Gastroesophageal sphincter (tissue), 4 donors: Measurements from ENCODE around the gene UBL4A. TPM values are rescaled to one million over a fixed set of nuclear protein-coding genes. Genes with fewer than 3 reads are reported as not detected.
A peak's percentile ranks its signal among the peaks of the same experiment; 100 is the strongest.

Experiments
- ATAC-seq: fragments of 150-250 bp; one replicate; pipeline ENCODE4 v1.9.1; 2016; ENCODE audit warnings: mild to moderate bottlenecking, moderate library complexity
- H3K27ac ChIP-seq, 4 donors: fragments of 200-600 bp; sonication (generic) in 3 of 4; 1 replicate in 3 of 4; 2 replicates in 1 of 4; pipeline ENCODE4 v1.5.1; 2016 to 2019
- H3K27me3 ChIP-seq: fragments of 200-600 bp; sonication (generic); one replicate; pipeline ENCODE4 v1.5.1; 2019
- H3K36me3 ChIP-seq, 2 donors: fragments of 200-600 bp; sonication (generic); one replicate each; pipeline ENCODE4 v1.5.1; 2019; ENCODE audit warnings: control low read depth in 1 of 2
- H3K4me1 ChIP-seq, 3 donors: fragments of 200-600 bp; sonication (generic); 1 replicate in 2 of 3; 2 replicates in 1 of 3; pipeline ENCODE4 v1.5.1; 2016 to 2019; ENCODE audit warnings: control low read depth in 2 of 3
- H3K4me3 ChIP-seq, 2 donors: fragments of 200-600 bp; sonication (generic); one replicate each; pipeline ENCODE4 v1.5.1; 2019; ENCODE audit warnings: mild to moderate bottlenecking in 1 of 2, moderate library complexity in 1 of 2
- H3K9me3 ChIP-seq, 3 donors: fragments of 200-600 bp; sonication (generic); one replicate each; pipeline ENCODE4 v1.5.1; 2017 to 2019; ENCODE audit warnings: control low read depth in 2 of 3
- CTCF ChIP-seq, 4 experiments: fragments of 200-600 bp in 2 of 4; fragments of 450-650 bp in 2 of 4; sonication (generic) in 1 of 4; IDR thresholded peaks; one replicate each; pipeline ENCODE4 v1.5.1; 2017 to 2019; ENCODE audit warnings: antibody characterized with exemption in 4 of 4, mild to moderate bottlenecking in 2 of 4, moderate library complexity in 2 of 4
- EP300 ChIP-seq: sonication (generic); formaldehyde crosslinking; IDR thresholded peaks from one replicate; pipeline ENCODE4 v1.6.1; 2017; ENCODE audit warnings: antibody characterized with exemption, mild to moderate bottlenecking
- POLR2A ChIP-seq, 2 donors: fragments of 450-650 bp; IDR thresholded peaks; one replicate each; pipeline ENCODE4 v1.6.1; 2017; ENCODE audit warnings: antibody characterized with exemption in 2 of 2, mild to moderate bottlenecking in 2 of 2, moderate library complexity in 1 of 2
- POLR2AphosphoS5 ChIP-seq: sonication (generic); formaldehyde crosslinking; IDR thresholded peaks from one replicate; pipeline ENCODE4 v1.6.1; 2017; ENCODE audit warnings: antibody characterized with exemption
- WGBS, 2 donors: methylation state at CpG; one replicate each; pipeline ENCODE4 v1.1.5; 2018; ENCODE audit warnings: low coverage in 1 of 2; 5-methylcytosine and 5-hydroxymethylcytosine counted together
- total RNA-seq, 4 donors: library from RNA; depleted of rRNA; stranded (reverse); fragments of >200 nt; gene quantifications; one replicate each; pipeline ENCODE4 v1.1.0, GENCODE V29; 2016

The UBL4A gene
- total RNA-seq, 4 donors from 2014 or later = 35.9 to 80.2 (median 47.0) TPM

GRCh38 chrX:154441564-154441963 lies 44.9 kb downstream of the UBL4A start:
- no peak for TF ChIP-seq CTCF (IDR thresholded peaks at IDR 0.05)
- TF ChIP-seq POLR2AphosphoS5 = no peak
- TF ChIP-seq EP300 = no peak
- TF ChIP-seq POLR2A (IDR thresholded peaks at IDR 0.05) = no peak
- Histone ChIP-seq H3K4me3 (no peak overlapping the region), H3K27me3 (no peaks in the 10 kb centered on the region), H3K9me3 (no peaks in the 10 kb centered on the region), H3K27ac (no peak overlapping the region), H3K36me3 (peaks cover 0 to 38% of the 10 kb centered on the region in 2 donors), H3K4me1 (peaks cover 0 to 59% (median 0%) of the 10 kb centered on the region in 3 donors)
- no peak for ATAC-seq
- no CpG with 5 or more reads among the region's 11 CpGs for WGBS, 2 donors

GRCh38 chrX:154440623-154441357 lies 45.6 kb downstream of the UBL4A start:
- ATAC-seq = no peak
- Histone ChIP-seq H3K27ac (no peak overlapping the region), H3K4me1 (peaks cover 0 to 61% (median 0%) of the 10 kb centered on the region in 3 donors), H3K36me3 (peaks cover 0 to 36% of the 10 kb centered on the region in 2 donors), H3K9me3 (no peaks in the 10 kb centered on the region), H3K27me3 (no peaks in the 10 kb centered on the region), H3K4me3 (no peak overlapping the region)
- TF ChIP-seq POLR2AphosphoS5 = no peak
- no peak for TF ChIP-seq EP300
- TF ChIP-seq CTCF (IDR thresholded peaks at IDR 0.05) = no peak
- TF ChIP-seq POLR2A (IDR thresholded peaks at IDR 0.05) = no peak
- WGBS, 2 donors = 26% methylated on average over 3 of the region's 17 CpGs; no CpG with 5 or more reads in 1 of the 2 donors

- Histone ChIP-seq H3K9me3 (no peaks in the 10 kb centered on the region), H3K4me3 (no peak overlapping the region), H3K27me3 (no peaks in the 10 kb centered on the region), H3K27ac (no peak overlapping the region), H3K4me1 (peaks cover 0 to 52% (median 0%) of the 10 kb centered on the region in 3 donors), H3K36me3 (peaks cover 0 to 46% of the 10 kb centered on the region in 2 donors)
- TF ChIP-seq POLR2AphosphoS5 (no peak), EP300 (no peak), POLR2A (IDR thresholded peaks at IDR 0.05) (no peak), CTCF (IDR thresholded peaks at IDR 0.05) (no peak)
- no peak for ATAC-seq
- no CpG with 5 or more reads among the region's 18 CpGs for WGBS, 2 donors
These were observed 46.6 kb downstream of the UBL4A start for GRCh38 chrX:154439841-154440240.

GRCh38 chrX:154437971-154438893 lies 48.2 kb downstream of the UBL4A start:
- Histone ChIP-seq H3K9me3 (no peaks in the 10 kb centered on the region), H3K4me1 (peaks cover 0 to 43% (median 0%) of the 10 kb centered on the region in 3 donors), H3K4me3 (peak overlapping the region; percentile 79 to 83), H3K27me3 (no peaks in the 10 kb centered on the region), H3K27ac (peak overlapping the region; percentile 90 to 96 (median 93)), H3K36me3 (peaks cover 0 to 62% of the 10 kb centered on the region in 2 donors)
- ATAC-seq = no peak
- TF ChIP-seq POLR2AphosphoS5 (no peak), CTCF (IDR thresholded peaks at IDR 0.05) (no peak), POLR2A (IDR thresholded peaks at IDR 0.05) (no peak), EP300 (no peak)
- 0 to 25% methylated on average over 1 to 7 of the region's 28 CpGs for WGBS, 2 donors
